HG03097 (cell line): ENCODE measurements around the gene ALK.

Experiments used
- ATAC-seq: cut with Tn5 transposase; IDR thresholded peaks from one replicate; pipeline ENCODE4 v1.9.1; 2021; ENCODE audit not compliant: unreplicated experiment, low FRiP score

The ALK gene

DNA sequence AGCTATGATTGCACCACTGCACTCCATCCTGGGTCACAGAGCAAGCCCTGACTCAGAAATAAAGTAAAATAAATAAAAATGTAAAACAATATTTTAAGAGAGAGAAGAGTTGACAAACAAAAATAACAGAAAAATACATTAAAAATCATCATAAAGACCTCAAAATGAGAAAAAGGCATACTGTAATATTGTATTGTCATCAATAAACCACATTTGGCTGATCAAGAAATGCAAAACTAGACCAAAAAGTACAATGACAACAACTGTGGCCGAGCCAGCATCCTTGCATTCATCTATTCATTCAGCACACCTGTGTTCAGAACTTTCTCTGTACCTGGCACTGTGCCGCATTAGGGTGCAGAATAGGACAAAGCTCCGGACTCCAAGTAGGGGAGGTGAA lies 121.8 kb downstream of the ALK start:
- ATAC-seq = no peak

- no peak for ATAC-seq
Measured at GRCh38 chr2:29797916-29798315, 123.5 kb downstream of the ALK start.

DNA sequence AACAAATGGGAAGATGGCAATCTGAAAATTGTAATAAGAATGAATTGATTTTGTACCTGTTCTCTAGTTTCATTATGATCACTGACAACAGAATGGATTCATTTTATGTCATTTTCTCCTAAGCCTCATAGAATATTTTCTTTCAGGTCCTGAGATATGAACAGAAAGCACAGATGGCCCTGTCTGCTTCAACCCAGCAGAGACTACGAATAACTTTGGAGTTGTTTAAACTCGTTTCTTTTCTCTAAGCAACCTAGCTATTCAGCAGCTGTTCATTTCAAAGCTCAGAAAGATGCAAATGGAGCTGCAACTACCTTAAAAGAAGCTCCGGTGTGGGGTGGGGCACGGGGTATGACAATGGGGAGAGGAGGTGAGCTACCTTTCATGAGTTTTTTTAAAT lies 124.9 kb downstream of the ALK start:
- ATAC-seq = no peak

- ATAC-seq = no peak
Measured at GRCh38 chr2:29789911-29790485, 131.4 kb downstream of the ALK start.

DNA sequence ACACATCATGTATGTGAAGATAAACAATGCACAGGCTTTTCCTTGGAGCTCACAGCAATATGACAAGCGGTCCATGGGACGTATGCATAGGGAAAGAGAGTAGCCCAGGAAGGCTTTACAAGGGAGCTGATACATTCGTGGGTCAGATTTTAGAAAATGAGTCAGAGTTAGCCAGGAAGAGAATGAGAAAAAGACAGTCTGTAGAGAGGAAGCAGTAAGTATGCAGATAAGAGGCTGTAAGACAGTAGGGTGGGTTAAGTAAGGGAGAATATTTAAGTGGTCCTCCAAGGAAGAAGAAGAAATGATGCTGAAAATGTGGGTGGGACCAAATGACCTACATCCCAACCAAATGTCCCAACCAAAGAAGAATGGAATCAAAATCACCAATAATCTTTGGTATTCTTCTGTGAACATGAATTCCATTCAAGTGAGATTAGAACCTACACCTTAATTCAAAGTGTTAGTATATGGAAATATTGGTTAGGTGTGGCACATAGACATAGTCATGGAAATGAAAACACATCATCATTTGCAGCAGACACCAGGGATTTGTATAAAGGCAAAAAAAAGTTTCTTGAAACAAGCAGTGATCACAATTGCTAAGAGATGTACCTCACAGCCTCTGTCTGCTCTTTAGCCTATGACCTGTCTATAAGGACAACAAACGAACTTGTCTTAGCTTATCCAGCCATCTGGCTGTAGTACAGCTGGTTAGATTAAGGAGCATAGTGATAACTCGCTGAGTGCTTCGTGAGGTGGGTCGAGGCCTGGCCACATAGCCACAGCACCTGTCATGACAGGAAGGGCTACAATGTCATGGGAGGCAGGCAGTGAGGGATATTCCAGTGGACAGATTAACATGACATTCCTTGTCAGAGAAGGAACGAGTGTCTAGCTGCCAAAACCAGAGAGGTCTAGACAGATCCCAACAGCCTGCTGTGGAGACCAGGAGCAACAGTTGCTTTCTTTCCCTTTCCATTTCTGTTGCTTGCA lies 133.6 kb downstream of the ALK start:
- no peak for ATAC-seq

- no peak for ATAC-seq
Measured at GRCh38 chr2:29786361-29786760, 135.0 kb downstream of the ALK start.

DNA sequence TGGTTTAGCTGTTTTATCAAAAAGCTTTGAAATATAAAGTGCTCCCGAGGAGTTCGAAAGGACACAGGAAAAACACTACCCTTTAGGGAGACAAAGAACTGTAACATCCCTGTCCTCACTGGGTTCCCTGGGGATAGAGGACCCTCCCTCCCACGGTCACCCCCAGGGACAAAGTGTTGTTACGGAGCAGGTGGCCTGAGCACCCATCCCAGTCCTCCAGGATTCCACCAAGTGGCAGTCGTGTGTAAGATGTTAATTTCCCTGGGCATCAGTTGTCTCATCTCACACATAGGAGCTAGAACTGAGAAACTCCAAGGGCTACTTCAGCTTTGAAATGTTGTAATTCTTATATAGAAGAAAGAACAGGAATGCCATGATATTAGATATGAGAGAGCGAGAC lies 137.7 kb downstream of the ALK start:
- ATAC-seq = no peak

- no peak for ATAC-seq
Measured at GRCh38 chr2:29782549-29783458, 138.6 kb downstream of the ALK start.

- no peak for ATAC-seq
Measured at GRCh38 chr2:29782087-29782486, 139.3 kb downstream of the ALK start.

DNA sequence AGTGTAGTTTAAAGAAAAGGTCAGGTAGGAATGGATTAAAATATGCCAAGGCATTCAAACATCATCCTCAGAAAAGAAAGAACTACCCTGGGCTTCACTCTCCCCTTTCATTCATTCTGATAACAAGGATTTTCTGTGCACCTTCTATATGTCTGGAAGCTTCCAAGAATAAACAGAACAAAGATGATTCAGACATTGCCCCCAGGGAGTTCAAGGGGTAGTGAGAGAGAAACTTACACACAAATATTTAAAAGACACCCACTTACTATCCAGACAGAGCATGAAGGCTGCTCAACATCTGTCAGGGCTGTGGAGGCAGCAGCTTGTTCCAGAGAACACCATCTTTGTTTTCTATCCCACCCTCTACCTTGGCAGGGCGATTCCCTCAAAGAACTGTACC lies 140.5 kb downstream of the ALK start:
- ATAC-seq = no peak

GRCh38 chr2:29777161-29777560 lies 144.2 kb downstream of the ALK start:
- no peak for ATAC-seq

GRCh38 chr2:29776406-29776805 lies 145.0 kb downstream of the ALK start:
- no peak for ATAC-seq

DNA sequence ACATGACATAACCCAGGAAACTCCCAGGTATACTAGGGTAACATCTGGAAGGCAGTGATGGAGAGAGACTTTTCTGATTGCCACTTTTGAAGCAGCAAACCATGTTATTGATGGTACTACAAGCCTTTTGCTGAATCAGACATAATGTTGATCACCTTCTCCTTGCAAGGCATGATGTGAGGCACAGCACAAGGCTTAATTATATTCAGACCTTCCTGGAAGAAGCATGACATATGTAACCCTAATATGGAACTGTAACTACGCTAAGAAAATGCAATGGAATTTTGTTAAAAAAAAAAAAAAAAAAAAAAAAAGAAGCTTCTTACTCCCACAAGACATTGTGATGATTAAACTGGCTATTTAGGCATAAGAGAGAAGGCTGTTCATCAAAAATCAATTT lies 145.4 kb downstream of the ALK start:
- no peak for ATAC-seq

DNA sequence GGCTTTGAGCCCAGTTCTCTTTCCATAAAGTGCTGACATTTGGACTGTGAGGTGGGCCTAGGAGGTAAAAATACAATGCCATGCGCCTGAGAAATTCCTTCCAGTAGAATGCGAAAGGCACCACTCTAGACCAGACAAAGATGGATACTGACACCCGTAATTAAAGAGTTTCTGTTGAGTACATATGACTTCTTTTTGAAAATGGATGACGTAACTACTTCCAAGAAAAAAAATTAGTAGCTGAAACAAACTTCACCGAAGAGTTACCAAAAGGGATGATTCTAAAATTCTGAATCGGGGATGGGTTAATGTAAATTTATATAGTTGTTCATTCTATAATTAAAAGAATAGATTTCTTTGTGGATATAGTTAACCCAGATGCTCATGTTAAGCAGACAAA lies 146.8 kb downstream of the ALK start:
- ATAC-seq = no peak

DNA sequence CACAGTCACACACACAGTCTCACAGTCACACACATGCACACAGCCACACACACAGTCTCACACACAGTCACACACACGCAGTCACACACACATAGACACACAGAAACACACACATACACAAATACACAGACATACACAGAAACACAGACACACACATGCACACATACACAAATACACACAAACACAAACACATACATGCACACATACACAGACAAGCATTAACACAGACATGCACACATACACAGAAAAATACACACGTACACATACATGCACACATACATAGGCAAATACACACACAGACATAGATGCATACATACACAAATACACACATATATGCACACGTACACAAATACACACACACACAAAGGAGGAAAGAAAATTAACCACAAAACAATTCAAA lies 150.5 kb downstream of the ALK start:
- ATAC-seq = no peak

GRCh38 chr2:29769847-29770246 lies 151.5 kb downstream of the ALK start:
- no peak for ATAC-seq

- no peak for ATAC-seq
Measured at GRCh38 chr2:29767606-29768335, 153.6 kb downstream of the ALK start.

- ATAC-seq = no peak
Measured at GRCh38 chr2:29766191-29766590, 155.2 kb downstream of the ALK start.

DNA sequence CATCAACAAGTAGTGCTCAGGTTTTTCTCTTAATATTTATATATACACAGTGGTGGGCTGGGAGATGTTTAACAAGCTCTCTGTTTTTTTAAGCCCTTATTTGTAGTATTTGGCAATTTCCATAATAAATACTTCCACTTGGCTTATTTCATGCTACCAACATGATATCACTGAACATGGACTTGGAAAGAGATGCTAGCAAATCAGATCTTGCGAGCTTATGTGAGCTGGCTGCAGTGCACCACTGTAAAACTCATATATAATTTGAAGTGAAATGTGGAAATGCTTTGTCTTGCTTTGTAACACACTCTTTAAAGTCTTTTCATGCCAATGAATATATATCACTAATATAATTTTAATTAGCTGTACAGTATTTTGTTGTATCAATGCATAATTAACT lies 155.7 kb downstream of the ALK start:
- ATAC-seq = no peak

- no peak for ATAC-seq
Measured at GRCh38 chr2:29763371-29763770, 158.0 kb downstream of the ALK start.
